ENCODE results near the gene KIF16B.
"Not testable (repeated sequence)": the region's sequence is repeated elsewhere in the genome, so short reads cannot be mapped to it uniquely, and the experiment has no call there.

Gene KIF16B

GRCh38 chr20:16526433-16527380 is 46.5 kb downstream of the KIF16B start:
- no peak for TF ChIP-seq CTCF (IDR thresholded peaks at IDR 0.05; ENCODE audit: borderline replicate concordance, extremely low read depth, low read length, poor library complexity, severe bottlenecking)
- TF ChIP-seq EZH2 (IDR thresholded peaks at IDR 0.05; ENCODE audit: borderline replicate concordance, low read depth, low read length, severe bottlenecking), result no peak
- Histone ChIP-seq H3K4me3 (ENCODE audit: low read depth in 1 of 2, low read length in 2 of 2) (no peak overlapping the region), H3K9me3 (ENCODE audit: insufficient read depth, low read length, severe bottlenecking) (no peaks in the 10 kb centered on the region), H3K36me3 (ENCODE audit: insufficient read depth, low read length) (no peaks in the 10 kb centered on the region), H3K27ac (ENCODE audit: low read length) (no peak overlapping the region), H3K9ac (ENCODE audit: low read depth, low read length) (no peak overlapping the region), H3K4me1 (ENCODE audit: insufficient read depth, low read length) (no peaks in the 10 kb centered on the region), H3K79me2 (ENCODE audit: insufficient read depth, low read length) (no peaks in the 10 kb centered on the region), H2AFZ (ENCODE audit: low read depth, low read length) (no peak overlapping the region), H3K27me3 (ENCODE audit: insufficient read depth, low read length, poor library complexity) (no peaks in the 10 kb centered on the region), H3K4me2 (ENCODE audit: insufficient read depth, low read length) (no peak overlapping the region), H4K20me1 (ENCODE audit: insufficient read depth, low read length) (no peaks in the 10 kb centered on the region)
- DNase-seq (no peak), ATAC-seq (ENCODE audit: insufficient read depth, low read depth) (no peak)

GRCh38 chr20:16522651-16523050 is 50.6 kb downstream of the KIF16B start:
- H3K27me3 ChIP-seq (ENCODE audit: insufficient read depth, low read length, poor library complexity); H2AFZ ChIP-seq (ENCODE audit: low read depth, low read length); H3K4me2 ChIP-seq (ENCODE audit: insufficient read depth, low read length); H3K36me3 ChIP-seq (ENCODE audit: insufficient read depth, low read length); DNase-seq; H3K4me1 ChIP-seq (ENCODE audit: insufficient read depth, low read length); H3K27ac ChIP-seq (ENCODE audit: low read length); H3K79me2 ChIP-seq (ENCODE audit: insufficient read depth, low read length); H4K20me1 ChIP-seq (ENCODE audit: insufficient read depth, low read length); H3K9ac ChIP-seq (ENCODE audit: low read depth, low read length); ATAC-seq (ENCODE audit: insufficient read depth, low read depth); H3K4me3 ChIP-seq (ENCODE audit: low read depth in 1 of 2, low read length in 2 of 2); H3K9me3 ChIP-seq (ENCODE audit: insufficient read depth, low read length, severe bottlenecking): not testable (repeated sequence)

GRCh38 chr20:16520154-16520553 is 53.1 kb downstream of the KIF16B start:
- H3K4me2 ChIP-seq (ENCODE audit: insufficient read depth, low read length), result no peak overlapping the region
- no peaks in the 10 kb centered on the region for H3K27me3 ChIP-seq (ENCODE audit: insufficient read depth, low read length, poor library complexity)
- H3K9me3 ChIP-seq (ENCODE audit: insufficient read depth, low read length, severe bottlenecking), result no peaks in the 10 kb centered on the region
- no peak overlapping the region for H3K4me3 ChIP-seq (ENCODE audit: low read depth in 1 of 2, low read length in 2 of 2)
- no peaks in the 10 kb centered on the region for H3K4me1 ChIP-seq (ENCODE audit: insufficient read depth, low read length)
- DNase-seq (no peak), ATAC-seq (ENCODE audit: insufficient read depth, low read depth) (no peak)
- H3K36me3 ChIP-seq (ENCODE audit: insufficient read depth, low read length), result no peaks in the 10 kb centered on the region
- no peak overlapping the region for H2AFZ ChIP-seq (ENCODE audit: low read depth, low read length)
- H3K79me2 ChIP-seq (ENCODE audit: insufficient read depth, low read length), result no peaks in the 10 kb centered on the region
- TF ChIP-seq CTCF (IDR thresholded peaks at IDR 0.05; ENCODE audit: borderline replicate concordance, extremely low read depth, low read length, poor library complexity, severe bottlenecking) (no peak), EZH2 (IDR thresholded peaks at IDR 0.05; ENCODE audit: borderline replicate concordance, low read depth, low read length, severe bottlenecking) (no peak)
- no peaks in the 10 kb centered on the region for H4K20me1 ChIP-seq (ENCODE audit: insufficient read depth, low read length)
- H3K9ac ChIP-seq (ENCODE audit: low read depth, low read length), result no peak overlapping the region
- no peak overlapping the region for H3K27ac ChIP-seq (ENCODE audit: low read length)

- not testable (repeated sequence) for H3K4me3 ChIP-seq (ENCODE audit: low read depth in 1 of 2, low read length in 2 of 2); H3K36me3 ChIP-seq (ENCODE audit: insufficient read depth, low read length); H3K79me2 ChIP-seq (ENCODE audit: insufficient read depth, low read length); ATAC-seq (ENCODE audit: insufficient read depth, low read depth); H3K27me3 ChIP-seq (ENCODE audit: insufficient read depth, low read length, poor library complexity); H3K4me1 ChIP-seq (ENCODE audit: insufficient read depth, low read length); H2AFZ ChIP-seq (ENCODE audit: low read depth, low read length); H3K9me3 ChIP-seq (ENCODE audit: insufficient read depth, low read length, severe bottlenecking); H4K20me1 ChIP-seq (ENCODE audit: insufficient read depth, low read length); H3K9ac ChIP-seq (ENCODE audit: low read depth, low read length); H3K27ac ChIP-seq (ENCODE audit: low read length); DNase-seq; H3K4me2 ChIP-seq (ENCODE audit: insufficient read depth, low read length)
Measured at GRCh38 chr20:16519673-16520072, 53.6 kb downstream of the KIF16B start.

Data from DND-41 (cell line).